Endometrial microvascular endothelial cells (primary cell): ENCODE data around the gene TTC9B. TPM values are rescaled to one million over a fixed set of nuclear protein-coding genes. Genes with fewer than 3 reads are reported as not detected.

Source experiments
- in situ Hi-C: cut with HindIII; loops from 2 replicates; pipeline ENCODE4 v1.10.0; 2017; ENCODE audit warnings: low sequenced_read_pairs, low pct_unique_long_range_greater_than_20kb; ENCODE audit errors: inconsistent ontology term
- total RNA-seq: library from RNA; depleted of rRNA; stranded (reverse); fragments of >200 nt; gene quantifications from one replicate; pipeline ENCODE4 v1.2.3, GENCODE V29; 2015; ENCODE audit errors: inconsistent ontology term

The TTC9B gene
- total RNA-seq, 1 donor from 2014 or later, result not detected

DNA sequence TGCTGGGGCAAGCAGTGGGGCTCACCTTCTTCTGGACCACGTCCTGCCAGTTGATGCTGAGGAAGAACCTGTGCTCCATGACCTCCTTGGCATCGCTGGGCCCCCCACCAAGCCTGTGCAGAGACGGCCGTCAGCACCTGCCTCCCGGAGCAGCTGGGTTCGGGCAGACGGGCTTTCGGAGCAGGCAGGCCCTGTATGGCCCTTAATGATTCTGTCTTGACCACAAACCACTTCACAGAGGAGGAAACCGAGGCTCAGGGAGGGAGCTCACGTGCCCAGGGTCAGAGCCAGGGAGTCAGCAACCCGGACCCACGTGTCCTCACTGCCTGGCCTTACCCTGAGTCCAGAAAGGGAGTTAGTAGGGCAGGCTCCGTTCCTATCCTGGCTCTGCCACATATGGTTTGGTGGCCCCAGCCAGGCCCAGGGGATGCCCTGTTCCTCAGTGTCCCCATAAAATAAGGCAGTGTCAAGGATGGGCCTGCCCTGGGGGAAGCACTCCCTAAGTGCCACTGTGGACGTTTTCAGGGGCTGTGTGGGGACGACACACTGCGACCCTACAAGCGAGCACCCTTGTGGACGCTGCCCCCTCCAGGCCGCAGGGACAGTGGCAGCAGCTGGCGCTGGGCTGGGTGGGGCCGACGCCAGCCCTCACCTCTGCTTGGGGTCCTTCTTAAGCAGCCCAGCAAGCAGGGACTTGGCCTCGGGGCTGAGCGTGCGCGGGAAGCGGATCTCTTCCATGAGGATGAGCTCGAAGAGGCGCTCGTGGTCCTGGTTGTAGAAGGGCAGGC lies 17.2 kb upstream of the TTC9B start:
- in situ Hi-C loops, result no loop called here

DNA sequence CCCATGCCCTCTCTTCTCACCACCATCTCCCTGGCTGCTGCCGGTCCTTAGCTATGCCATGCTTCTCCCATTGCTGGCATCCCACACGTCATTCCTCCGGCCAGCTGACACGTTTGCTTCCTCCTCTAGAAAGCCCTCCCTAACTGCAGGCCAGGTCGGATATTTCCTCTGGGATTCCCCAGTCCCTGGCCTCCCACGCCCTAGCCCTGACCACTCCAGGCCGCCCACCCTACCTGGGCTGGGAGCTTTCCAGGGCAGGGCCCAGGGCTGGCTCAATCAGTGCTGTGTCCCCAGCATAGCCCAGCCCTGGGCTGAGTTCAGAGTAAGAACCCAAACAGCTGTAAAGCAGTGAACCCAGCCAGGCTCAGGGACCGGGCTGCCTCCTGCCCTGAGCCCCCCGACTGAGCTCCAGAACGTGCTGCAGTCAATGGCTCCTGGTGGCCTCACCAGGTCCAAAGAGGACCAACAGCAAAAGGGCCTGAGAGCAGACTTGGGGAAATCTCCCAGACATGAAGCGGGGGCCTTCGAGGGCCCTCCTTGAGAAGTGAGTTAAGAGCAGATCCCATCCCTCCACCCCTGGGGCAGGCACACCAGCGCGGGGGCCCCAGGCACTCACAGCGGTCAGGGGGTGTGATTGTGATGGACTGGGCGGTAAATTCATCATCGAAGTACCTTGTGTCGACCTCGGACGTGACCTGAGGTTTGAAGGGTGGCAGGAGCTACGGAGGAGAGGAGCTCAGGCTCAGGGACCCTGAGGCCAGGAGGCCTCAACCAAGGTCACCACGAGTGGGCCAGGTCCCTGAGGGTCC lies 16.4 kb upstream of the TTC9B start:
- in situ Hi-C loops, result no loop called here

DNA sequence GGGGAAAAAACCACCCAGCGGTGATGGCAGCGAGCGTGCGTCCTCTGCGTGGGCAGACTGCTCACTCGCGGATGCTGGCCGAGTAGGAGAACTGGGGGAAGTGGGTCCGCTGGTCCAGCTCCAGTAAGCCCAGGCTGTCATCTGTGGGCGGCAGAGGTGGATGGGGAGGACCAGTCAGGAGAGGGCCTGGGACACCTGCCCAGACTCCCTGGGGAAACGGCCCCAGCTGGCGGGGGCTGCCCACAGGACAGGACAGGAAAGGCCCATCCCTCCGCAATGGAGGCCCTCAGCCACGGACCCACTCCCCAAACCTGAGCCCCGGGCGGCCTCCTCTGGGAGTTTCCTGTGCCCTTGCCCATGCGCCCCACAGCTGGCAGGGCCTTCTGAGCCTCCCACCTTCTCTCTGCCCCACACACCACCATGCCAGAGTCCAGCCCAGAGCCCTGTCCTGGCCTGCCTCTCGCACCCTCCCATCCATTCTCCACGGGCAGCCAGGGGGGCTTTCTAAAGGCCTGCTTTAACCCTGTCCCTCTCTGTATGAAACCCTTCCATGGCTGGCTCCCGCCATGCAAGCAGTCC lies 15.7 kb upstream of the TTC9B start:
- in situ Hi-C loops, result no loop called here

DNA sequence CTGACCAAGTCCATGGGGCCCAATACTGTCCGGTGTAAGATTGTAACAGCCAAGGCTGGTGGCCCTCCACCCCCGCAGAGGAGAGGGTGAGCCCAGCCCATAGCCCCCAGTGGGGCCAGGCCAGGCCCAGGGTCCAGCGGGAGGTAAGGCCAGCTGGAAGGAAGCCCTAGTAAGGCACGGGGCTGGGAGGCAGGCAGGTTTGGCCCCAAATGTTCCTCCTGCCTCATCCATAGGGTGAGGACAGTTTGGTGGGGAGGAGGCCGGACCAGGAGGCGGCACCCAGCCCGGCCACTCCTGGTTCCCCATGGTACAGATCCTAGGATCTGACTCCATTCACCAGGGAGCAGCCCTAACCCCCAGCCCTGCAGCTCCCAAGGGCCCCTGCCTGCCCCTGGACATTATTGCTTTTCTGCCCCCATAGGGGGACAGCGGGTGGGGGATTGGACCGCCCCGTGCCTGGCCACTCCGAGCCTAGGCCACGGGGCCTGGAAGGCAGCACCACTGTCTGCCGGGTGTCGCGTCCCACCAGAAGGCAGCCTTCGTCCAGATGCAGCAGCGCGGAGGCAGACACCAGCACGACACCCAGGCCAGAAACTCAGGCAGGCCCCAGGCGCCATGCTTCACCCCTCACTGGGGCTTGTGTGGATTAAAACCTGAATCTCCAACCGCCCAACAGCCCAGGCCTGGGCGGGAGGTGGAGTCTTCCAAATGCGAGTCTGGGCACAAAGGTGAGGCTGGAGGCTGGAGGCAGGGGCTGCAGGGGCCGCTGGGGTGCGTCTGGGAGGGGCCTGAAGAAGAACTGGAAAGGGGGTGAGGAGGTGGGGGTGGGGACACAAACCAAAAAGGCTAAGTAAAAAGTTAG lies 15.0 kb upstream of the TTC9B start:
- in situ Hi-C loops, result no loop called here

DNA sequence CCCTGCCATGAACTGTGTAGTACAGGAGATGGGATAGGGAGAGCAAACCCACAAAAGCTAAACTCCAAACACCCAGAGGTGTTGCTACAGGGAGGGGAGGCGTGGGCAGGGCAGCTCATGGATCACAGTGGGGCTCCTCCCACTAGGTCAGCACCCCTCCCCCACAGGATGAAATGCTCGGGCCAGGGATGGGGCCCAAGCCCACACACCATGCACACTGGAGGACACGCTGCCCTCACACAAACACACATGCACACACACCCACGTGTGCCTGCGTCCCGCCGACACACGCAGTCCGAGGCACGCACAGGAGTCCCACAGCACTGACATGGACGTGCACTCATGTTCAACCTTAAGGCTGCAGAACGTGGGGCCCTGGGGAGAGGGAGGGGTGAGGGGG lies 14.3 kb upstream of the TTC9B start:
- in situ Hi-C loops, result no loop called here

DNA sequence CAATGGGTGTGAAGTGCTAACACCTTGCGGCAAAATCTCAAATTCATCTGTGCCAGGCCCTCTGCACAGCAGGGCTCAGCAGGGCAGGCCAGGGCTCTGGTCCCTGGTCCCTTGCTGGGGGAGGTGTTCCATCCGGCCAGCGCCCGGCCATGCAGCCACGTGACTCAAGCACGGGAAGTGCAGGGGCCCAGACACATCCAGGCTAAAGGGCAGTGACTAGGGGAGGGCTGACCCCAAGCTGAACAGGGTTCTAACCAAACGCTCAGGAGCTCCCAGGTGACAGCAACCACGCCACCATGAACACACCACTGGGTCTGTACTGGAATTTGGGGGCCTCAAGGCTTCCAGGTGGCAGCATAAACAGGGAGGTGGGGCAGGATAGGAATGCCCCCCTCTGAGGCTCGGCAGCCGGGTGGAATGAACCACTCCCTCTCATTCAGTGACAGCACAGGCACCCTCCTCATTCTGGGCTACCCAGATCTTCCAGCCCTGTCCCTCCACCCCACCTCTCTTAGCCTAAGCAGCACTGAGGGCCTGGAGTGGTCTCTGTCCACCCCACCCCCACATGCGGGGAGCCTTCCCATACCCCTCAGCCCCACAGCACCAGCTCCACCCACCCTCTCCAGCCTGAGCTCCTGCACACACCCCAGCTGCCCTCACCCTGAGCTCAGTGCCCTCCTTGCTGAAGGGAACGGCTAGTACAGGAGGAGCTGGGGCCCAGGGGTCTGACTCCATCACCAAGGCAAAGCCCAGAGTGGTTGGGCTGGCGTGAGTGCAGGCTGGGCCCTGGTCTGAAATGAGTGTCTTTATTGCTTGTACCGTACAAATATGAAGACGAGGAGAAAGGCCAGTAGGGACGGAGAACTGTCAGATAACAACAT lies 13.6 kb upstream of the TTC9B start:
- in situ Hi-C loops, result no loop called here

DNA sequence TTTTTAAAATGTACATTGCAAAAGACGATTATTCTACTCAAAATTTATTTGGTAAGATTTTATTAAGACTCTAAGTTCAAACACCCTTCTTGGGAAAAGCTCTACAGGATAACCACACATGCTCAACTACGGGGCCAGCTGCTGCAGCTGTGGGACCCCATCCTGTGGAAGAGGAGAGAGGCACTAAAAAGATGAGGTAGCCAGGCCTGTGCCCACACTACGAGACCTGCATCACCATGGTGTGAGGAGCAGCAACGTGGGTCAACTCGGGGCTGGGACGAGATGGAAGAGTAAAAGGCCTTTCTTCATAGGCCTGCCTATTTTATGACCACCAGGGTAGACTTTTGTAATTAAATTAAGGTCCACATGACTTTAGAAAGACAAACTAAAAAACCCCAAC lies 12.9 kb upstream of the TTC9B start:
- in situ Hi-C loops, result no loop called here

DNA sequence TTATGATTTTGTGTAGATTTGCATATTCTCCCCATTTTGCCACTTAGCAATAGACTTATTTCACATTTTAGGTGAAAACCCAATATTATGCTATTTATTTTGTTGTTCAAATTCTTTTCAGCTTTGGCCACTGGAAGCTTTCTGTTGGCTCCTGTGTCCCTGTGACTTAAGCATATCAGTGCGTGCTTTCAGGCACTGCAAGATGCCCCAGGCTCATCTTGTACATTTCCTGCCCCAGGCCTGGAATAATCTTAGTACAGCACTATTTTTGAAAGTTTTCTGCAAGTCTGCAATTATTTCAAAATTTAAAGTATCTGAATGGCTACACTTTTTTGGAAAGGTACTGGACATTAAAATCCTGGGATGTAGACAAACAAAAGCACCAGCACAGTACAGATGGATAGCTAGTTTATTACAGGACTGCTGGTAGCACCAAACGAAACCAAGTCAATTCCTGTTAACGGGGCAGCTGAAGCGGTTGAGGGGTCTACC lies 11.8 kb upstream of the TTC9B start:
- in situ Hi-C loops, result no loop called here

DNA sequence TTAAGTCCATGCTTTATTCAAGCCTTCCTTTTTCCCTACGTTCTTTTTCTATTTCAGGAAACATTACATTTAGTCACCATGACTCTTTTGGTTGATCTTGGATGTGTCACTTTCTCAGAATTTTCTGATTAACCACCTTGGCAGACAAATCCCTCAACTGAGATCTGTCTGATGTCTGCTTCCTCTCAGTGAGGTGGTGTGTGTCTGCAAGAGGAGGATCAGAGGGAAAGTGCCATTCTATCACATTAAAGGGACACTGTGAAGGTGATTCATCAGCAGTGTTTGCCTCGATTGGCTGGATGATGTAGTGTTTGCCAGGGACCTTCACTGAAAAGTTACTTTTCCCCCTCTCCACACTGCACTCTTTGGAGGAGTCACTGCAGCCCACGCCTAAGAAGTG lies 11.3 kb upstream of the TTC9B start:
- in situ Hi-C loops, result no loop called here

DNA sequence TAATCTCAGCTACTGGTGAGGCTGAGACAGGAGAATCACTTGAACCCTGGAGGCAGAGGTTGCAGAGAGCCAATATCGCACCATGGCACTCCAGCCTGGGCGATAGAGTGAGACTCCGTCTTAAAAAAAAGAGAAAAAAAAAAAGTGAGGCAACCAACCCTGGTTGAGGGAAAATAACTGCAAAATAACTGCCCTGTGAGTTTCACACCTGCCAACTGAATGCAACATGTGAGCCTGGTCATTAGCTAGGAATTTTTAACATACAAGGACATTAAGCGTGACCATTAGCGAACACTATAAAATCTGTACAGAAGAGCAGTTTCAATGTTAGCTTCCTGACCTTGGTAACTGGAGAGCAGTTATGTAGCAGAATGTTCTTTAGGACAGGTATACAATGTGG lies 10.7 kb upstream of the TTC9B start:
- in situ Hi-C loops, result no loop called here

DNA sequence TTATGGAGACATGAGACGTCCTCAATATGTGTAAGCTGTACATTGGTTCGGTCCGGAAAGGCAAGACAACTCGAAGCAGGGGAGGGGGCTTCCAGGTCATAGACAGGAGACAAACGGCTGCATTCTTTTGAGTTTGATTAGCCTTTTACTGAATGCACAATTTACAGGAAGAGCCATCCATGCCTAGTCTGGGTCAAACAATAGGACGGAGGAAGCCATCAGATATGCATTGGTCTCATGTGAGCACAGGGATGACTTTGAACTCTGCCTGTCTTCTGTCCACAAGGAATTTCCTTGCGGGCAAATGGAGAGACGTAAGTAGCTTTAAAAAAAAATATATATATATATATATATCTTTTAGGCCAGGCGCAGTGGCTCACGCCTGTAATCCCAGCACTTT lies 10.2 kb upstream of the TTC9B start:
- in situ Hi-C loops, result no loop called here

DNA sequence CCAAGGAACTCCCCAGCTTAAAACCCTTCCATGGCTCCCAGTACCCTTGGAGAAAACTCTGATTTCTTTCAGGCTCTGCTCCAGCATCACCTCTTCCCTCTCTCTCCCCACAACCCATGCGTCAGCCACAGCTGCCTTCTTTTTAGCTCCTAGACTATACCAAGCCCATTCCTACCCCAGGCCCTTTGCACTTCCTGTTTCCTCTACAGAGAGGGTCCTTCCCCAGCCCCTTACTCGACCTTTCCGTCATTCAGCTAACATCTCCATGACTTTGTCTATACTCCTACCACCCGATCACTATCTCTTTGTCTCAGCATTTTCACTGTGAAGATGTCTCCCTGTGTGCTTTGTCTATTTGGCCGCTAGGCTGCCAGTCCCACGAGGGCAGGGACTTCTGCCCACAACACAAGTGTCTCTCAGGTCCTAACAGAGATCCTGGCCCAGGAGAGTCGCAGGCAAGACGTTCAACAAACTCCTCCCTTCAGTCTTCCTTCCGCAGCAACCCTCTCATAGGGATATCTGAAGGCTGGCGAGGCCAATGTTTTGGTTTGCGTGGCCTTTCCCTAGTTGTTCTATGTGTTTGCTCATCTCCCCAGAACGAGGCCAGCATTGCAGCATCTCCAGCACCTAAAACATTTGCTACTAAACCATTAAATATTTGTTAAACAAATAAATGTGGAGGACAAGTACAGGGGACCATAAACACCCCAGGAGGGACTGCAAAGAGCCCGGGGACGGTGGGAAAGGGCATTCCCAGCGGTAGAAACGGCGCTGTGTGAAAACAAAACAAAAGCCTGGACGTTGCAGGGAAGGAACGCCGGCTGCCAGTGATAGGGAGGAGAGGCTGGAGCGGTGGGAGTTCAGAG lies 7.5 kb upstream of the TTC9B start:
- in situ Hi-C loops, result no loop called here

DNA sequence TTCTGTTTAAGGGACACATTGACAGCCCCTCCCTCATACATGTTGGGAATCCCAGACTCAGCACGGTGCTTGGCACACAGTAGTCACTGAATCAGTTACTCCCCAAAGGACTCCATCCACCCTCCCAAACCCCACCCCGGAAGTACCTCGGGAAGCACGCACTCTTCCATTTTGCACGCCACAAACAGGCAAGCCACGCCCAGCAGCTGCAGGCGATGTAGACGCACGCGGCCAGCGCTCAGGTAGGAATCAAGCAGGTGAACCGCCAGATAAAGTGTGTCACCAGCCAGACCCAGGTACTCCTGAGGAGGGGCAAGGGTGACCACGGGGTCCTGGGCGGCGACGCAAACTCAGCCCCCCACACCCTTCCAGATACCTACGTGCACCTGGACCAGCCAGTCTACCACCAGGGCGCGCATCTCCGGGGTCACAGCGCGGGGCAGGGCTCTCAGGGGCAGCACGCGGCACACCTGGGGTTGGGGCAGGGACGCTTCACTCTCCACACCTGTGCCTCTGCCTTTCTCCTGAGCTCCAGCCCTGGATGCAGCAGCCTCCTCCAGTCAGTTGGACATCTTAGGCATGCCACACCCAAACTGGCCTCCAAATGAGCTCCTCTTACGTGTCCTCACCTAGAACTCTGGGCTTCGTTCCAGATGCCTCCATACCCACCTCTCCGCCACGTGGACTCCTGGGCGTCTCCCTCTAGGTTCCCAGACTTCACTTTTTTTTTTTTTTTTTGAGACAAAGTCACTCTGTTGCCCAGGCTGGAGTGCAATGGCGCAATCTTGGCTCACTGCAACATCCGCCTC lies 6.4 kb upstream of the TTC9B start:
- in situ Hi-C loops, result no loop called here

DNA sequence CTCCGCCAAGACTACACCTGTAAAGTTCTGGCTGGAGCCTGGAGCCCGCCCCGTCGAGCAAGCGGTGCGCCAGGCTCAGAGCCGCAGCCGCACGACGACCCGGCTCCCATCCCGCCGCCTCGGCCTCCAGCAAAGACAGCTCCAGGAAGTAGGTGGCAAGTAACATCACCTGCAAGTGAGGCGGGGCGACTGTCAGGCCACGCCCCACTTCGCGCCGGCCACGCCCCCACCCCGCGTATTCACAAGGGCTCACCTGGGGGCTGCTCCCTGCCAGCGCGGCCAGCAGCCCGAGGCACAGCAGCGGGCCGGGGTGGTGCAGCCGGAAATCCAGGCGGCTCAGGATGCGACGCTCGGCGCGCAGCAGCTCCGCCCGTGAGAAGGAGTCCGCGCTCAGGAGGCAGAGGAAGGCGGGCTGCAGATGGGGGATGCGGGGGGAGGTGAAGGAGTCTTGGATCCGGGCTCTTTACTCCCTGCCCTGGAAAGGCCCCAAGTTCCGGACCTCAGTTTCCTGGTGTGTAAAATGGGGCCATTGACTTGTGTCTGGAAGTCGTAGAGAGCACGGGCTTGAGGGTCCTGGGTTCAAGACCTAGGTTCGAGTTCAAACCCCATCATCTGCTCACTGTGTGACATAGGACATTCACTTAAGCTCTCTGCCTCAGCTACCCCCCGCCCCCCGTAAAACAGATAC lies 5.1 kb upstream of the TTC9B start:
- in situ Hi-C loops, result no loop called here

DNA sequence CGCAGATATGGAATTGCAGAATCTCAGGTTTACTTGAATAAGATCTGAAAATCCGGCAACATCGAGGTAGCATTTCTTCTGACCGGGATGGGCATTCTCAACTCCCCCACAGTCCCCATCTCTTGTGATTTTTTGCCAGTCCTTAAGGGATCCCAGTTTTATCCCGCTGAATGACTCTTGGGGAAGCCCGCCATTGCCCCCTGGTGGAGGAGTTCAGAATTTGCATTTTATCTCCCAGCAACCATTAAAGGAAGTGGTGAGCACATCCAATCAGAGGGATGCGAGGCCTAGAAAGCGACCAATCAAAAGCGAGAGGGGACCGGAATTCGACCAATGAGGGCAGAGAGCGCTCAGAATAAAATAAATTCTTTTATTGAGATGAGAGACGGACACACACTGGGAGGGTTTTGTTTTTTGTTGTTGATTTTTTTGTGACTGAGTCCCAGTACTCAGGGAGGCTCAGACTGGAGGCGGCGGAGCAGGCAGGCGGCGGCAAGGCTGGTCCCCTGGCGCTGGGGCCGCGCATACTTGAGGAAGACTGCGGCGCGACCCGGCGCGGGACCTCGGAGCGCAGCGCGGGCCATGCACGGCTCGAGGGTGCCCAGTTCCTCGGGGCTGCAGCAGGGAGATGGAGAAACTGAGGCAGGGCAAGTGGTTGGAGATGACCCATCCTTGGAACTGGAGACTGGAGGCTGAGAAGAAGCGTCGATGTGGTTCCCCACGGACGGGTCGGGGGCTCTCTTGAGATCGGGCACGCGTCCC lies 3.9 kb upstream of the TTC9B start:
- in situ Hi-C loops, result no loop called here
